ENCODE results near the gene PIK3R4. TPM values are rescaled to one million over a fixed set of nuclear protein-coding genes. Genes with fewer than 3 reads are reported as not detected.

The PIK3R4 gene
- polyA plus RNA-seq, 1 donor (not counting 4 experiments of a cell fraction or from before 2014, with no cell fraction given) = 49.2 TPM

DNA sequence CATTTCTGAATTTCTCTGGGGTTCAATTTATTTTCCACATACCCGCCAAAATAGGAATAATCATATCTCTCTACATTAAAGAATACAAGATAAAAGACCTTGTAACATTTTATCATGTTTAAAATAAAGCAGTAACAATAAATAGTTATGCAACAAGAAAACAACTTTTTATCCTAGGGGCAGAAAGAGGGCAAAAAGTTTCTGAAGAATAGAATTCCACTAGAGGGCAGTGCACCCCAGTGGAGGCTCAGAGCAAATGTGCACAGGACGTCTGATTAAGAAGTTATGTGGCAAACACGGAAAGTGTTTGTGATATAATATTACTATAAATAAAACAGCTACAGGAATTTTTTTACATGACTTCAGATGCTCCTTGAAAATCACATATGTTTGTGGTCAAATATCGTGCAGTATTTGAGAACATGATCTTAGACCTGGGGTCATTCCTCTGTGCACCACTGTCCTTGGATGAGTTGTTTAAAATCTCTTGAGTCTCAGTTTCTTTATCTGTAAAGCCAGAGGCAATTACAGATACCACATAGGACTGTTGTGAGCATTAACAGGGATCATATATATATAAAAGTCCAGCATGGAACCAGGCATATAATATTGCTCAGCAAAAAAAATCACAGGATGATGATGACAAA, 13.2 kb upstream of the PIK3R4 start:
- FAIRE-seq = peak; percentile 41
- no peaks in the 10 kb centered on the region for H3K9me3 ChIP-seq (ENCODE audit: control insufficient read depth, low read depth, low read length)
- dilution Hi-C loops (cut with MboI; ENCODE audit: extremely low pct_ligation_motif_present, low sequenced_read_pairs) = no loop called here
- H3K4me1 ChIP-seq (ENCODE audit: control insufficient read depth, extremely low read depth, insufficient read depth, low read length) = peaks cover 28% of the 10 kb centered on the region
- H4K20me1 ChIP-seq (ENCODE audit: control insufficient read depth, extremely low read depth, insufficient read depth, low read length) = no peaks in the 10 kb centered on the region
- H3K4me2 ChIP-seq (ENCODE audit: control insufficient read depth, extremely low read depth, insufficient read depth, low read depth, low read length) = peak overlapping the region; percentile 72
- no peak overlapping the region for H3K9ac ChIP-seq (ENCODE audit: control insufficient read depth, extremely low read depth, insufficient read depth, low read length)
- H3K9me1 ChIP-seq (ENCODE audit: control insufficient read depth, extremely low read depth, insufficient read depth, low read length) = no peaks in the 10 kb centered on the region
- TF ChIP-seq CTCF (optimal IDR thresholded peaks at IDR 0.05 in 1 of 3, IDR thresholded peaks at IDR 0.05 in 1 of 3, conservative IDR thresholded peaks at IDR 0.05 in 1 of 3; ENCODE audit: extremely low read depth in 1 of 3, insufficient read depth in 2 of 3, low read length in 3 of 3) (peak; percentile 62 to 69 (median 69)), EZH2 (IDR thresholded peaks at IDR 0.05; ENCODE audit: low read length) (no peak)
- H2AFZ ChIP-seq (ENCODE audit: control insufficient read depth, low read length) = no peak overlapping the region
- no peak for DNase-seq (ENCODE audit: low read depth, low spot score)
- no peaks in the 10 kb centered on the region for H3K27me3 ChIP-seq (ENCODE audit: control insufficient read depth, extremely low read depth, insufficient read depth, low read length)
- no peaks in the 10 kb centered on the region for H3K79me2 ChIP-seq (ENCODE audit: control insufficient read depth, insufficient read depth, low read length)
- H3K4me3 ChIP-seq (ENCODE audit: control insufficient read depth in 2 of 3, extremely low read depth in 1 of 3, insufficient read depth in 2 of 3, low read depth in 1 of 3, low read length in 3 of 3) = peak overlapping the region in 1 of 3 experiments; percentile 28
- peak overlapping the region; percentile 37 for H3K27ac ChIP-seq (ENCODE audit: control insufficient read depth, insufficient read depth, low read length)
- H3K36me3 ChIP-seq (ENCODE audit: control insufficient read depth in 2 of 2, extremely low read depth in 1 of 2, insufficient read depth in 2 of 2, low read length in 2 of 2) = no peaks in the 10 kb centered on the region

- H3K4me3 ChIP-seq (ENCODE audit: control insufficient read depth in 2 of 3, extremely low read depth in 1 of 3, insufficient read depth in 2 of 3, low read depth in 1 of 3, low read length in 3 of 3) = no peak overlapping the region
- H3K9ac ChIP-seq (ENCODE audit: control insufficient read depth, extremely low read depth, insufficient read depth, low read length) = no peak overlapping the region
- H3K36me3 ChIP-seq (ENCODE audit: control insufficient read depth in 2 of 2, extremely low read depth in 1 of 2, insufficient read depth in 2 of 2, low read length in 2 of 2) = no peaks in the 10 kb centered on the region
- H3K27ac ChIP-seq (ENCODE audit: control insufficient read depth, insufficient read depth, low read length) = no peak overlapping the region
- H3K9me3 ChIP-seq (ENCODE audit: control insufficient read depth, low read depth, low read length) = no peaks in the 10 kb centered on the region
- H4K20me1 ChIP-seq (ENCODE audit: control insufficient read depth, extremely low read depth, insufficient read depth, low read length) = no peaks in the 10 kb centered on the region
- H3K9me1 ChIP-seq (ENCODE audit: control insufficient read depth, extremely low read depth, insufficient read depth, low read length) = no peaks in the 10 kb centered on the region
- H2AFZ ChIP-seq (ENCODE audit: control insufficient read depth, low read length) = no peak overlapping the region
- peaks cover 28% of the 10 kb centered on the region for H3K4me1 ChIP-seq (ENCODE audit: control insufficient read depth, extremely low read depth, insufficient read depth, low read length)
- no peaks in the 10 kb centered on the region for H3K27me3 ChIP-seq (ENCODE audit: control insufficient read depth, extremely low read depth, insufficient read depth, low read length)
- FAIRE-seq = no peak
- no peak for TF ChIP-seq CTCF (optimal IDR thresholded peaks at IDR 0.05 in 1 of 3, IDR thresholded peaks at IDR 0.05 in 1 of 3, conservative IDR thresholded peaks at IDR 0.05 in 1 of 3; ENCODE audit: extremely low read depth in 1 of 3, insufficient read depth in 2 of 3, low read length in 3 of 3)
- TF ChIP-seq EZH2 (IDR thresholded peaks at IDR 0.05; ENCODE audit: low read length) = no peak
- H3K4me2 ChIP-seq (ENCODE audit: control insufficient read depth, extremely low read depth, insufficient read depth, low read depth, low read length) = no peak overlapping the region
- DNase-seq (ENCODE audit: low read depth, low spot score) = no peak
- dilution Hi-C loops (cut with MboI; ENCODE audit: extremely low pct_ligation_motif_present, low sequenced_read_pairs) = no loop called here
- H3K79me2 ChIP-seq (ENCODE audit: control insufficient read depth, insufficient read depth, low read length) = no peaks in the 10 kb centered on the region
These were observed 12.2 kb upstream of the PIK3R4 start for GRCh38 chr3:130758624-130759369.
